PC-3 (cell line): ENCODE results near the gene SMG6.

Source experiments
- CTCF ChIP-seq: fragments of 300-600 bp; sonication (generic); conservative IDR thresholded peaks from 2 replicates; pipeline ENCODE4 v1.5.1; 2017; ENCODE audit warnings: antibody characterized with exemption, low read depth, mild to moderate bottlenecking, low read length
- EZH2 ChIP-seq: fragments of 300-600 bp; sonication (generic); IDR thresholded peaks from one replicate; pipeline ENCODE4 v1.6.1; 2017; ENCODE audit warnings: antibody characterized with exemption, mild to moderate bottlenecking, low read length; ENCODE audit not compliant: unreplicated experiment
- EZH2phosphoT487 ChIP-seq: fragments of 300-600 bp; sonication (generic); IDR thresholded peaks from 2 replicates; pipeline ENCODE4 v1.6.1; 2018; ENCODE audit warnings: mild to moderate bottlenecking, antibody characterized with exemption, low read length, borderline replicate concordance

GRCh38 chr17:2230877-2231276 lies 72.7 kb downstream of the SMG6 start:
- no peak for TF ChIP-seq EZH2
- no peak for TF ChIP-seq CTCF
- TF ChIP-seq EZH2phosphoT487: no peak
